ENCODE results near the gene TFB1M.

GRCh38 chr6:155330133-155330734 lies 15.9 kb upstream of the TFB1M start:
- no peak for TF ChIP-seq POLR2AphosphoS5 (IDR thresholded peaks at IDR 0.05)
- TF ChIP-seq, protein P1, sequence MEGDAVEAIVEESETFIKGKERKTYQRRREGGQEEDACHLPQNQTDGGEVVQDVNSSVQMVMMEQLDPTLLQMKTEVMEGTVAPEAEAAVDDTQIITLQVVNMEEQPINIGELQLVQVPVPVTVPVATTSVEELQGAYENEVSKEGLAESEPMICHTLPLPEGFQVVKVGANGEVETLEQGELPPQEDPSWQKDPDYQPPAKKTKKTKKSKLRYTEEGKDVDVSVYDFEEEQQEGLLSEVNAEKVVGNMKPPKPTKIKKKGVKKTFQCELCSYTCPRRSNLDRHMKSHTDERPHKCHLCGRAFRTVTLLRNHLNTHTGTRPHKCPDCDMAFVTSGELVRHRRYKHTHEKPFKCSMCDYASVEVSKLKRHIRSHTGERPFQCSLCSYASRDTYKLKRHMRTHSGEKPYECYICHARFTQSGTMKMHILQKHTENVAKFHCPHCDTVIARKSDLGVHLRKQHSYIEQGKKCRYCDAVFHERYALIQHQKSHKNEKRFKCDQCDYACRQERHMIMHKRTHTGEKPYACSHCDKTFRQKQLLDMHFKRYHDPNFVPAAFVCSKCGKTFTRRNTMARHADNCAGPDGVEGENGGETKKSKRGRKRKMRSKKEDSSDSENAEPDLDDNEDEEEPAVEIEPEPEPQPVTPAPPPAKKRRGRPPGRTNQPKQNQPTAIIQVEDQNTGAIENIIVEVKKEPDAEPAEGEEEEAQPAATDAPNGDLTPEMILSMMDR (IDR thresholded peaks at IDR 0.05) = no peak
- no peak for TF ChIP-seq EP300 (IDR thresholded peaks at IDR 0.05)
